Measurements from ENCODE around the gene LAMA2. TPM values are rescaled to one million over a fixed set of nuclear protein-coding genes. Genes with fewer than 3 reads are reported as not detected.

The LAMA2 gene
- total and polyA plus RNA-seq, 2 of the 8 experiments (the other 6 are each of a cell fraction or from before 2014, with no cell fraction given), result 1.3 to 3.8 TPM

- Histone ChIP-seq H2BK15ac (ENCODE audit: low read length) (no peak overlapping the region), H3K36me3 (ENCODE audit: control insufficient read depth in 2 of 4, insufficient read depth in 4 of 4, low read length in 3 of 4) (no peaks in the 10 kb centered on the region), H3K9ac (replicated peaks in 1 of 4; ENCODE audit: extremely low read depth in 1 of 4, low read depth in 3 of 4, low read length in 3 of 4) (no peak overlapping the region), H2AFZ (ENCODE audit: low read length) (no peak overlapping the region), H3K23ac (ENCODE audit: insufficient read length) (no peak overlapping the region), H3K18ac (ENCODE audit: extremely low read depth, low read length) (no peak overlapping the region), H2BK120ac (replicated peaks; ENCODE audit: low read depth, low read length) (no peak overlapping the region), H3K56ac (replicated peaks; ENCODE audit: insufficient read length, low read depth, low read length) (no peak overlapping the region), H3K9me3 (ENCODE audit: insufficient read depth in 2 of 2, low read depth in 1 of 2, low read length in 1 of 2) (no peaks in the 10 kb centered on the region), H3K27ac (ENCODE audit: low read depth, low read length) (no peak overlapping the region), H3K79me1 (ENCODE audit: low read depth, low read length) (no peaks in the 10 kb centered on the region), H4K91ac (replicated peaks; ENCODE audit: insufficient read length, low read length) (no peak overlapping the region), H2BK12ac (ENCODE audit: low read depth, low read length) (no peak overlapping the region), H2AK5ac (ENCODE audit: low read depth, low read length) (no peak overlapping the region), H3K4me3 (ENCODE audit: extremely low read depth in 1 of 4, insufficient read depth in 2 of 4, low read depth in 3 of 4, low read length in 4 of 4) (no peak overlapping the region), H3K23me2 (ENCODE audit: low read depth, low read length) (no peaks in the 10 kb centered on the region), H3K4me1 (replicated peaks in 1 of 4; ENCODE audit: control insufficient read depth in 3 of 4, insufficient read depth in 4 of 4, low read length in 3 of 4) (no peaks in the 10 kb centered on the region), H3K27me3 (replicated peaks in 1 of 4; ENCODE audit: control insufficient read depth in 3 of 4, extremely low read depth in 1 of 4, insufficient read depth in 3 of 4, low read length in 3 of 4) (no peaks in the 10 kb centered on the region), H4K20me1 (replicated peaks in 1 of 2; ENCODE audit: control insufficient read depth in 1 of 2, insufficient read depth in 2 of 2, low read length in 2 of 2) (no peaks in the 10 kb centered on the region), H2BK20ac (ENCODE audit: low read length) (no peak overlapping the region), H2BK5ac (ENCODE audit: low read depth, low read length) (no peak overlapping the region), H3K14ac (ENCODE audit: insufficient read length) (no peak overlapping the region), H4K5ac (ENCODE audit: insufficient read length, low read depth, low read length) (no peak overlapping the region), H3K4me2 (ENCODE audit: insufficient read depth in 1 of 2, low read depth in 2 of 2, low read length in 2 of 2) (no peak overlapping the region), H3K4ac (replicated peaks; ENCODE audit: insufficient read length, low read depth, low read length) (no peak overlapping the region), H4K8ac (ENCODE audit: extremely low read depth, insufficient read depth, low read length) (no peak overlapping the region), H3K79me2 (ENCODE audit: control insufficient read depth in 1 of 2, insufficient read depth in 2 of 2, low read length in 2 of 2) (no peaks in the 10 kb centered on the region)
- TF ChIP-seq GTF2F1 (IDR thresholded peaks at IDR 0.05; ENCODE audit: borderline replicate concordance, low read depth, low read length) (no peak), NRF1 (IDR thresholded peaks at IDR 0.05; ENCODE audit: low read depth, low read length) (no peak), FOSL1 (IDR thresholded peaks at IDR 0.05; ENCODE audit: insufficient read depth, low read depth, low read length) (no peak), TEAD4 (IDR thresholded peaks at IDR 0.05; ENCODE audit: low read depth, low read length) (no peak), CREB1 (IDR thresholded peaks at IDR 0.05) (no peak), TBP (IDR thresholded peaks at IDR 0.05; ENCODE audit: low read depth, low read length) (no peak), CHD2 (IDR thresholded peaks at IDR 0.05; ENCODE audit: low read length) (no peak), NANOG (IDR thresholded peaks at IDR 0.05; ENCODE audit: insufficient read depth, low read depth, low read length, poor library complexity, severe bottlenecking) (no peak), SP1 (IDR thresholded peaks at IDR 0.05; ENCODE audit: low read depth, low read length) (no peak), HDAC2 (IDR thresholded peaks at IDR 0.05; ENCODE audit: borderline replicate concordance in 1 of 2, low read depth in 2 of 2, low read length in 2 of 2) (no peak), SIRT6 (IDR thresholded peaks at IDR 0.05; ENCODE audit: low read length) (no peak), CBX5 (IDR thresholded peaks at IDR 0.05; ENCODE audit: low read depth, low read length) (no peak), MAFK (IDR thresholded peaks at IDR 0.05; ENCODE audit: low read depth, low read length) (no peak), SP2 (IDR thresholded peaks at IDR 0.05; ENCODE audit: low read length) (no peak), RXRA (IDR thresholded peaks at IDR 0.05; ENCODE audit: insufficient read depth, low read depth, low read length) (no peak), SUZ12 (IDR thresholded peaks at IDR 0.05; ENCODE audit: low read length) (no peak), BRCA1 (IDR thresholded peaks at IDR 0.05; ENCODE audit: low read depth, low read length) (no peak)
- 95% methylated on average over 2 of the region's 2 CpGs; no CpG with 5 or more reads in 1 of the 2 experiments for WGBS, 2 experiments (ENCODE audit: extremely low coverage in 1 of 2, insufficient coverage in 1 of 2, insufficient read length in 1 of 2, insufficient replicate concordance in 2 of 2, low coverage in 1 of 2, low lambda C conversion rate in 2 of 2, missing lambda C conversion rate in 1 of 2)
- POLR2A ChIA-PET (ENCODE audit: partially characterized antibody), result no interaction called here
- no peak for FAIRE-seq
- CTCF ChIA-PET (ENCODE audit: partially characterized antibody), result no interaction called here
- no peak for DNase-seq (ENCODE audit: low read depth in 1 of 2, low spot score in 2 of 2)
Observed at GRCh38 chr6:128914051-128914450, 31.1 kb downstream of the LAMA2 start.
